ENCODE data around the gene IRF2.

IRF2 gene

DNA sequence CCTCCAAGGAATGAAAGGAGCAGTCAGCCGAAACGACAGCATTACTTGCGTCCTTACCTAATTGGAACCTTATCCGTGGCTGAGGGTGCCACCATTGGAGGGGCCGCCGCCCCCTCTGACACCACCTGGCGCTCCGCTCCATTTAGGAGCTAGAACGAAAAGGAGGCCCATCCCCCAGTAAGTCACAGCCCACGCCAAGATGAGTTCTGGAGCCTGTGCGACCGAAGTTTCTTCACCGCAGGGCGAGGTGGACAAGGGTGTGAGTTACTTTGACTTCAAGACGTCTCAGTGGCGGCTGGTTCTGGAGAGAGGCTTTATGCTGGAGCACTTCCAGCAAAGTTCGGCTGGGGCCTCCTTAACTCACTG lies 729 bp upstream of the IRF2 start:
- peak in 1 of 2 donors; percentile 18 for DNase-seq (ENCODE audit: low read depth in 2 of 2, low spot score in 1 of 2)

DNA sequence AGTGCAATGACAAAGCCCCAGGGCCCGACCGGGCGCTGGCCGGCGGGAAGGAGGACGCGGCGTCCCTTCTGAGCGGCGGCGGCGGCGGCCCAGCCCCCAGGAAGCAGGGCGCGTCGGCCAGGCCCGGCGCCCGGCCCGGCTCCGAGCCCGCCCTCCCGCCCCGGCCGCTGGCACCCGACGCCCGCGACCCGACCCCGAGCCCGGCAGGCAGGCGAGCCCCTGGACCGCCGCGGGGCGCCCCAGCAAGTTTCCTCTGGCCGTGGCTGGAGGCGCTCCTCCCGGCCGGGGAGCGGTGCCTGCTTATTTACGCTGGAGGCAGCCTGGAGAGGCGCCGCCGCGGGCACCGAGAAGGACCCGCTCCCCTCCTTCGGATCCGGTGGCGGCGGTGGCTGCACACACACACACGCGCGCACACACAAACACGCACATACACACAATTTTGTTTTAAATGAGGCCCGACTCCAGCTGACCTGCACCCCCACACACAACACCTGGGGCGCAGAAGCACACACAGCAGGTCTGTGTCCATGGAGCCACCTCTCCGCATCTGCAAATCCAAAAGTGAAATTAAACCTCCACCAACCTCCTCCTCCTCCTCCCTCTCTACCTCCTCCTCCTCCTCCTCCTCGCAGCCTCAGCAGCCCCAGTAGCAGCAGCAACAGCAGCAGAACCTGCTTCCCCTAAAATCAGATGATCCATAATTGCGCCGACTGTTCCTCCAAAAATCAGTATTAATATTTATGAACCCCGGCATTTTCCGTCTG lies 669 bp downstream of the IRF2 start:
- DNase-seq (ENCODE audit: low read depth in 2 of 2, low spot score in 1 of 2): no peak

DNA sequence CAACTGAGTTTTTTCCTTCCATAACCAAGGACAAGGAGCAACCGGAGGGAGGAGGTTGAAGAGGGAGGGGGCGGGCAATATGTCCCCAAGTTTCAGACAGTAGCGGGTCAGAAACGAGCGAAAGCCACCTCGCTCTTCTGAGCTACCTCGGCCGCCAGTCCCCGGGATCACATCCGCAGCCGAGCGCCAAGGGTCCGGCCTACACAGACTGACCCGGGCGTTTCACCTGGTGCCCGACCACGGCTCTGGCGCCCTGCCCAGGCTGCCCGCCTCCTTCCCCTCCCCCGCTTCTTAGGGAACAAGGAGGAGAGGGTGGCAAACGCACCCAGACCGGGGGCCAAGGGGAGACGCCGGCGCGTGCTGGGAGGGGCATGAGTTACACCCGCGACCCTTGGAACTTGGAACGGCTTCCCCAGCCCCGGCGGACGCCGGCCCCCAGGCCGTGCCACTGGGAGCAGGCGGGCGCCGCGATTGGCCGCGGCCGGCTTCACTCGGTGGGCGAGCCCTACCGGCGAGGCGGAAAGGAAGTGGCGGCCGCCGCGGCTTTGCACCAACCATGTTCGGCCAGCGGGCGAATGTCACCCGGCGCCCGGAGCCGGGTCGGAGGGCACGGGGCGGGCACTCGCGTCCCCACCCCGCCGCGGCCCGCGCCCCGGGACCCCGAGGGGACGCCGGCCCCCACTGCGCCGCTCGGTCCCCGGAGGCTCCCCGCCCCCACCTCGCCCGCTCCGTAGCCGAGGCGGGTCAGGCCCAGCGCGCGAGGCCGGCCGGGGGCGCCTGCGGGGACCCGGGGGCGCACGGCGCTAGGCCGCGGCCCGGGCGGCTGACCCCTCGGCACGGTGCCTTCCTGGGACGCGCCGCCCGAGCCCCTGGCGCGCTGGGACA lies 1.5 kb downstream of the IRF2 start:
- DNase-seq (ENCODE audit: low read depth in 2 of 2, low spot score in 1 of 2): no peak

DNA sequence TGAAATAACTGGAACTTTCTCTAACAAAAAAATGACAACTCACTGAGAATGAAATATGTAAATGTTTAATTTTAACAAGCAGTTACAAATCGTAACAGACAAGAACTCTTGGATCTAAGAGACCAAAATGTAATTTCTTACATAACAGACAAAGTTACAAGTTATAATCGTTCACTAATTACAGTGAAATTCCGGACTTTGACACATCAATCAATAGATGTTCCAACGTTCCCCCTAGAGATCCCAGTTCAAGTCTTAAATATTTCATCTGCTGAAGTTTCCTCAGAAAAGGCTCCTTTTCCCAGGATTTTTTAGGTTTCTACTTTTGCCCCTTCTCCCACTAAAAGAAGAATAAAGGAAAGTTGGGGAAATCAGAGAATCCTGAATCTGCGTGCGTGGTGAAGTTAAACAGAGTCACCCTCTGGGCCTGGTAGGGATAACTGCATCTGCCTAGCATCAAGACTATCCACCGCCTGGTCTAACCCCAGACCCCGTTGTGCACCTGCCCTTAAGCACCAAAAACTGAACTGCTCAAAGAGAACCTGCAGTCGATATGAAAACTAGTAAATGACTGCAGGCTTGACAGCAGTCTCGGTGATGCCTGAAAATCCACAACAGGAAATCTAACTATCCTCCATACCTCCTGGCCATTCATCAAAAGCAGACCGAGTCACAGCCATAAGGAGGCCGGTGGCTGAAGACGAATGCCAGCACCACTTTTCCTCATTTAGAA lies 2.3 kb downstream of the IRF2 start:
- no peak for DNase-seq (ENCODE audit: low read depth in 2 of 2, low spot score in 1 of 2)

DNA sequence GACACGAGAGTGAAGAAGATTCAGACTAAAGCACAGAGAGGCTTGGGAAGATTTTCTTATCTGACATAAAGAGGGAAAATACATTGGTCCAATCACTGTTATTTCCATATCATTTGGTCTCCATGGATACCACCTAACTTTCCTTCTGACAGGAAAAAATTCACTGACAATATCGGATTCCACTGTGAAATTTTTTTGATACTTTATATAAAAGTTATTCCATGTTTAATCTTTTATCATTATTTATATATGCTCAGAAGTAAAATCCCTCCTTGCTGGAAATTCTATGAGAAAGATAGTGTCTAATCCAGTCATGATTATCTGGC lies 3.6 kb downstream of the IRF2 start:
- no peak for DNase-seq (ENCODE audit: low read depth in 2 of 2, low spot score in 1 of 2)

DNA sequence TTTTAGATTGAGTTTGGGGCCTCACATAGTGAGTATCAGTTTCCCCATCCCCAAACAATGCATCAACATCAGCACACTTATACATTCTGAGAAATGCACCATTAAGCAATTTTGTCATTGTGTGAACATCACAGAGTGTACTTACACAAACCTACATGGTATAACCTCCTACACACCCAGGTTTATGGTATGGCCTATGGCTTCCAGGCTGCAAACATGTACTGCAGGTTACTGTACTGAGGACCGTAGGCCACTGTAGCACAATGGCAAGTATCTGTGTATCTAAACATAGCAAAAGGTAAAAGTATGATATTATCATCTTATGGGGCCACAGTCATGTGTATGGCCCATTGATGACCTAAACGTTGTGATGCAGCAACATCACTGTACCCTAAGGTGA lies 7.7 kb downstream of the IRF2 start:
- no peak for DNase-seq (ENCODE audit: low read depth in 2 of 2, low spot score in 1 of 2)

DNA sequence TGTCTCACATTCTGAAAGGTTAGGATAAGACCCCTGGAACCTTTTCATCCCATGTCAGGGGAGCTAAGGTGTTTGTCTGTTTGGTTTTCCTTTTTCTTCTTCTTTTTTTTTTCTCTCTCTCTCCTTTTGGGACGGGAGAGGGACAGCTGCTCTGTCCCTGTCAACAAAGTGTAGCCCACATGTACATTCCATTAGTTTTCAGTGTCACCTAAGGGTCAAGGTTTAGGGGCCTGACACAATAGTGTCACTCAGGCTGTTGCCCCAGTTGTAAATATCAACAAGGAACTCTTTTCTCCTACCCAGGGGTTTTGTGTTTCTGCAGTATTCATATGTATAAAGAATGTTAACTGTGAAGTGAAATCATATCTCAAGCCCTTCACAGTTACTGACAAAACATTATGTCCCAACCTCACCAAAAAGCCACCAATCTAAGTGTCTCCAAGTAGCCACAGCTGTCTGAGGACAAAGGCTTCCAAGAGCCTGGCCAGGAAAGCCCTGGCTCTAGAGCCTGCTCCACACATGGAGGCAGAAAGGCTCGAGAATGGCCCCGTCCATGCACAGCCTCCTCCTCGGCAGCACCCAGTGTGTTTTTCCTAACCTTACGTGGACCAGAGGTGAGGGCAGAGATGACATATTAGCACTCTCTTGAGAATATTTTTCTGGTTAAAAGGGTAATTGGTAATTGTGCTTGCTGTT lies 9.4 kb downstream of the IRF2 start:
- DNase-seq (ENCODE audit: low read depth in 2 of 2, low spot score in 1 of 2): no peak

DNA sequence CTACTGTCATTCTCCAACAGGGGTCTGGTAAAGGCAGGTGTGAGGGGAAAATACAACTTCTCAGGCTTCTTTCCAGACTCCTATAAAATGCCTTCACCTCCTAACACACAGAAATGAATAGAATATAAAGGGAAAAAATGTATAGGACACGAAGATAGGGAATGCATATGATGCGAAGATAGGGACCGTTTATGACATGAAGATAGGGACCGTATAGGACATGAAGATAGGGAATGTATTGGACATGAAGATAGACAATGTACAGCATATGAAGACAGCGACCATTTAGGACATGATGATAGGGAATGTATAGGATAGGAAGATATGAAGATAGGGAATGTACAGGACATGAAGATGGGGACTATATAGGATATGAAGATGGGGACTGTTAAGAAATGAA lies 10.5 kb downstream of the IRF2 start:
- no peak for DNase-seq (ENCODE audit: low read depth in 2 of 2, low spot score in 1 of 2)

DNA sequence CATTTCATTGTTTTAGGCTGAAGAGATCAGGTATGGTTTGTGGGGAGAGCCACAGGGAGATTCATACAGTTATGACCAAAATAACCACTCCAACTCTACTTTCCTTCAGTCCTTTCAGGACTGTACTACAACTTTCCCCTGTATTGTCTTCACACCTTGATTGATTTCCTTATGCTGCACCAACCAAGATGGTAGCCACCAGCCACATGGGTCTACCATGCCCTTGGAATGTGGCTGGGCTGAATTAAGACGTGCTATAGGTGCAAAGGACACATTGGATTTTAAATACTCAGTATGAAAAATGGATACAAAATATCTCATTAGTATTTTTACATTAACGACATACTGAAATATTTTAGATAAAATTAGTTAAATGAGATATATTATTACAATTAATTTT lies 11.2 kb downstream of the IRF2 start:
- no peak for DNase-seq (ENCODE audit: low read depth in 2 of 2, low spot score in 1 of 2)

DNA sequence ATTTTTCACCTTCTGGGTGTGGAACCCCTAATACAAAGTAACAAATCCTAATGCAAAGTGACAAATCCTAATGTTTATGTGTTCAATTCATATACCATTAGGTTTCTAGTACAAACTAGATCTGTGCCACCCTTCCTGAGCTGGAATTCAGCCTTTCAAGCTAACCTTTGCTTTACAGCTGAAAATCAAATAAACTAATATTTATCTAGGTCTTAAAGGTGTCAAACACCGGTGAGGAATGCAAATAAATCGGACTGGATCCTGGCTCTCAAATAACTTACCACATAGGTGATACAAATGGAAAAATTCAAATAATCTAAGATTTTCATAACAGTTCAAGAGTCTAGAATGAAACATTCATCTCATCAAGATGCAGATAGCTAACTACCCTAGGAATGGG lies 11.6 kb downstream of the IRF2 start:
- DNase-seq (ENCODE audit: low read depth in 2 of 2, low spot score in 1 of 2): no peak

DNA sequence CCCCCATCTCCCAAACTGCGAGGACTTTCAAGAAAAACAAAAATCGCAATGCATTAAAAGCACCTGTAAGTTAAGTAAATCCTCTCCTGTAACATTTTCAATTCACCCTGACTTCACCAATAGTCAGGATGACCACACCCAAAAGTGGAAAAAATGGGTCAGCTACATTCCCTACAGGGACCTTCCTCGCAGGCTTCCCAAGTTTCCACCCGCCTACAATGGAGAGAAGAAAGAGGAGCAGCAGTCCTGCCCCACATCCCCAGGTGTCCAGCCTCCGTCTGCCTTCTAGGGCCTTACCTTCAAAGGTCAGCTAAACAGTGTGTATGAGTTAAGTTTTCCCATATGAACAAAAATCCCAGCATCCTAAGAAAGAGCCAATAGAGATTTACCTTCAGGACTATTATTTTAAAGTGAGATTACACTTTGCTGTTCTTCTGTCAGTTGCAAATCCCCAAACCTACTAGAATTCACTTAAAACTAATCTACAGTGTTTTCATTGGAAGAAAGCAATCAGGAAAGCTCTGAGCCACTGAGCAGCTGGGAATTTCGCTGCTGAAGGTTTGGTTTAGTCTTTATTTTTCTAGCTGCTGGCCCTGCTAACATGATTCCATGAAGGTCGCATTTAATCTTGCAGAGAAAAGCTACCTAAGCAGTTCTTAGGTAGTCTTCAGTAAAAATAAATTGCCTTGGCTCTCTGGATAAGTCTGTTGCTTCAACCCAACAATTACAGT lies 12.5 kb downstream of the IRF2 start:
- no peak for DNase-seq (ENCODE audit: low read depth in 2 of 2, low spot score in 1 of 2)

DNA sequence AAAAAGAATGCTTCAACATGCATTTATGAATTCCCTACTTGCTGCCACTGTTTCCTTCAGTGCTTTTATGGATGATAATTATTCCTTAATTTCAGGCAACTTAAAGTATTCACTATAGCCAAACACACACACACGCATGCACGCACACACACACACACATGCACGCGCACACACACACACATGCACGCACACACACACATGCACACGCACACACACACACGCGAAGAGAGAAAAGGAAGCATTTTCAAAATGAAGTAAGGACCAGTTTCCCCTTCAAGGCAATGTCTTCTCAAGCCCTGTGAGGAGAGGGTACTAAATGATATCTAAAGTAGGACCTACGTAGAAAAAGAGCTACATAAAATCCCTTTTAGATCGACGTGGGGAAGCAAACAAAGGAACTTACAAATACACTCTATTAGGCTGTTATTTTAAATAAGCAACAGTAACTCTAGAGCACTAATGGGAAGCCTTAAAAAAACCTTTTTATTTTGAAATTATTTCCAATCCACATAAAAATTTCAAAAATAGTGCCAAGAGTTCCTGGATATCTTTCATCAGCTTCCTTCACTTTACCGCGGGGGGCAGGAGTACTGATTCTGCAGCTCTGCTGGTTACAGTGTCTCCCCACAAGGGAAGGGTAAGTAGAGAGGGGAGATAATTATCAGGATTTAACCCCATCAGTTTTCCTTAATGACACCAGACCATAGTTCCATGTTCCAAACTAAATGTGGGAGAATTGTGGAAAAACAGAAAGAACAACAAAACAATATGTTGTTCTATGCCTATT lies 13.7 kb downstream of the IRF2 start:
- DNase-seq (ENCODE audit: low read depth in 2 of 2, low spot score in 1 of 2): no peak

DNA sequence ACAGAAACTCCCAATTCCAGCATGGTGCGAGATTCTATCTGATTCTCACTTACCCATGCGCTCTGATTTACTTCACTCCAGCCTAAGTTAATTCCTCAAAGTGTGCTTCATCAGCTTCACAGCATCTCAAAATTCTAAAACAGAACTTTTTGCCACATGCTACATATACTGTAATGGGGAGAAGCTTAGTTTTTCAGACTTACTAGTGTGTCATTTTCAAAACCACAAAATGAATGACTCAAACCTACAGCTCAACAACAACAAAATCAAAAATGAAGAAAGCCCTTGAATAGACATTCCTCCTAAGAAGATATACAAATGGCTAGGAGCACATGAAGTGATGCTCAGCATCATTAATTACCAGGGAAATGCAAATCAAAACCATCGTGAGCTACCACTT lies 14.9 kb downstream of the IRF2 start:
- no peak for DNase-seq (ENCODE audit: low read depth in 2 of 2, low spot score in 1 of 2)

DNA sequence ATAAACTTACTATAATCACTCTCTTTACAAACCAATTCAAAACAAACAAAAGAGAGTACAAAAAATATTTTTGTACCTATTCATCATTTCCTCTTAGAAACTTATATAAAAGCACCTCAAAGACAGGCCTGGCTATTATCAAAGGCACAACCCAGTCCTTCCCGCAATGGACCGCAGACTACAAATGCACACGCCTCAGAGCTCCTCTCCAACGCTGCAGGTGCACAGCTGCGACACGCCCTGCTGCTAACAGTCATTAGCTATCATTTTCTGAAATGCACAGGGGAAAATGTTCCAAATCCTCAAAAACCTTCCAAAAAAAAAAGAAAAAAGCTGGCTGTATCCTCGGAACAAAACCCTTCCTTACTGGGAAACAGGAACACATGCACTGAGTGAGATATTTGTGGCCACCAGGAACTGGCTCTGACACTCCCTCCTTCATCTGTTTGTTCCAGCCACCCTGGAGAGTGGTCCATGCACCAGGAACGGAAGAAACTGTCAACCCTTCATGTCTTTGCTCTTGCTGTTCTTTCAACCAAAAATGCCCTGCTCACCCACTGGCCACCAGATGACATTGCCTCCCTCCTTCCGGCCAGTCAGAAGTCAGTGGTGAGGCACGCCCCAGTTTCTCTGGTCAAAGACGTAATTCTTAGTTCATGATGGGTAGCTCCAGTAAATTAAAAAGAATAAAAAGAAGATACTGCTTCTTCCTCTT lies 16.7 kb downstream of the IRF2 start:
- no peak for DNase-seq (ENCODE audit: low read depth in 2 of 2, low spot score in 1 of 2)

DNA sequence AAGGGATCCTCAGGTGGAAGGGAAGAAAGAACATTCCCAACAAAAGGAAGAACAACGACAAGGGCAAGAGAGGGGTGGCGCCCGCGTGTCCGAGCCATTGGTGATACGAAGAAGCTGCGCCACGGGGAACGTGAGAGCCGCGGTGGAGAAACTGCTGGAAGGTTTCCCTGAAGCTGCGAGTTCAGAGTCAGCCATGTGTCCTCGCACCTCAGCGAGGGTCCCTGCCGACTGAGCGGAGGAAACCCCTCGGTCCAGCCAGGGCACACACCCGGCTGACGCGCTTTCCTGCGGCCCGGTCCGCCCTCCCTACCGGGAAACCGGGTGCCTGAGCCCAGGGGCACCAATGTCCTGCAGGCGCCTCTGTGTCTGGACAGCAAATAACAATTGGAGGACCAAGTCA lies 18.0 kb downstream of the IRF2 start:
- no peak for DNase-seq (ENCODE audit: low read depth in 2 of 2, low spot score in 1 of 2)

DNA sequence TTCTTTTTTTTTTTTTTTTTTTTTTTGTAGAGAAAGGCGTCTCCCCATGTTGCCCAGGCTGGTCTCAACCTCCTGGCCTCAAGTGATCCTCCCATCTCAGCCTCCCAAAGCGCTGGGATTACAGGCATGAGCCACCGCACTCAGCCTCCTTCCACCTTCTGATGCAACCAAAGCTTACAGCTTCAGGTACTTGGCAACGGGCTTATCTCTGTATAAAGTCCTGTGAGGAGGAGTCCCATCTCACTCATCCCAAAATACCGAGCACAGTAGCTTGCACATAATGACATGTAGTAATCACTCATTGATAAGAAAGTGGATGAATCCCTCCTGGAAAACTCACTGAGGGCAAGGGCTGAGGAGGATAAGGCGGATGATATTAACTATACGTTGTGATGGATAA lies 19.1 kb downstream of the IRF2 start:
- no peak for DNase-seq (ENCODE audit: low read depth in 2 of 2, low spot score in 1 of 2)

DNA sequence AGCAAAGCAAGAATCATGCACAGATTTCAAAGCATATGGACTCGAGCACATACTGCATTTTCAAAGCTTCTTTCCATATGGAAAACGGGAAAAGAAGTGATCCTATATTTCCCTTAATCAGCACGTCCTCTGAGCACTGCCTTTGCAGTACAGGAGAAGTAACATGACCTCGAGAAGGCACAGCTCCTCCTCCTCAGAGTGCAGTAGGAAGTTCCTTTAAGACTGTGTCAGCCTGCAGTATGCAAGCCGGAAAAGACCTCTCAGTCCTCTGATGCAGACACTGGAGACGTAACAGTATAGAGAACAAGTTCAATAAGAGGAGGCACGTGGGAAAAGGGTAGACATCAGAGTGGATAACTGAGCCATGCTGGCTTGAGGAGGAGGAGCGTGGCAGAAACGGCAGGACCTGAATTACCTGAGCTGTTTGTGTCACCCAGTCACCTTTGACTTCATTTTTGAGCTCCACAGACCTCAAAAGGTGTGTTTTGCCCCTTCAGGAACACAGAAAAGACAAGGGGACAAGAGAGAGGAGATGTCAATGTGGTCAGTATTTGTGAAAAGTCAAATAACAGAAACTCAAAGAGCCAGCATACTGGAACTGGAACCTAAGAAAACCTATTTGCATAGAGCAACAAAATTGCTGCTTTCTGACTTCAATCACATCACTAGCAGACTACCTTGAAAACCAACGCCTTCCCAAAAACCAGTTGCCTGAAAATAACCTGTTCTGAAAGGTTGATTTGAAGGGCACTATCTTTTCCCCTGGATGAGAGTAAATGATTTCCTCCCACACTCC lies 20.8 kb downstream of the IRF2 start:
- no peak for DNase-seq (ENCODE audit: low read depth in 2 of 2, low spot score in 1 of 2)

DNA sequence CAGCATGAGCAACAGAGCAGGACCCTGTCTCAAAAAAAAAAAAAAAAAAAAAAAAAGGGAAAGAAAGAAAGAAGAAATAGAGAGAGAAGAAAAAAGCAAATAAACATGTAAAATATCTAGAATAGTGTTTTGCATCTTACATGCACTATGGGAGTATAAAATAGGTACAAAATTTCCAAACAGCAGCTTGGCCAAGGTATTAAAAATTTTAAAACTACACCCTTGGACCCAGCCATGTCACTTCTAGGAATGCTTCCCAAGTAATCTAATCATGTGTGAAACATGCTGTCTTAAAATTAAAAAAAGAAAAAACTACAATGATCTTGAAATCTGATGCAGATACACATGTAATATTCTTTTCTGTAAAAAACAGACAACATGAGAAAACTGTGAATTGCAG lies 21.6 kb downstream of the IRF2 start:
- no peak for DNase-seq (ENCODE audit: low read depth in 2 of 2, low spot score in 1 of 2)

DNA sequence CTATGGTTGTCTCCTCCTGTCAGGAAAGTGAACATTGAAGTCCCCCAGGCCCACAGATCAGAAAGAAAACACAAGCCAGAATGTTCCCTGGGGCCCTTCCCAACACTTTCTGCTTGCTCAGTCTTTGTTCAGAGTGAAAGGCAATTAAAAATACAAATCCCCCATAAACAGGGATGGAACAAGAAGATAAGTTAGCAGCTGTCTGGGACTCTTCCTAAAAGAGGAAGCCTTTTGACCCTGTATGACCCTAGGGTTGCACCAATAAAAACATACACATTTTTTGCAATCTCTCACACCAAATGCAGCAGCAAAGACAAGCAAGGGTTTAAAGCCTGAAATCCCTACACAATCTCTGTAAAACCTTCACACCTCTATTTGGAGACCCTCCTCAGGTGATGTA lies 22.6 kb downstream of the IRF2 start:
- no peak for DNase-seq (ENCODE audit: low read depth in 2 of 2, low spot score in 1 of 2)
